Activated B cell treated with CpG ODN at 0.5 μM for 24 hours (primary cell): Measurements from ENCODE around the gene POR. TPM values are rescaled to one million over a fixed set of nuclear protein-coding genes. Genes with fewer than 3 reads are reported as not detected.

Experiments used
- ATAC-seq: fragments of 200-7000 bp; cut with Tn5 transposase; one replicate; pipeline ENCODE4 v1.10.0; 2021; ENCODE audit warnings: low read depth, mild to moderate bottlenecking, moderate library complexity
- CTCF ChIA-PET: fragments of 350-600 bp; sonication (Branson Sonifier 250); formaldehyde crosslinking; loops from one replicate; lab custom pipeline; 2021; ENCODE audit warnings: antibody characterized with exemption; lab: Charles Lee
- POLR2A ChIA-PET: fragments of 350-600 bp; sonication (Branson Sonifier 250); formaldehyde crosslinking; loops from one replicate; lab custom pipeline; 2021; ENCODE audit warnings: antibody characterized with exemption; lab: Charles Lee
- DNase-seq: peaks from one replicate; pipeline ENCODE4 v3.0.0; 2022
- H3K27ac Mint-ChIP-seq: one replicate; pipeline ENCODE4 v1.8.0; 2020; ENCODE audit warnings: mixed read lengths
- H3K27me3 Mint-ChIP-seq: one replicate; pipeline ENCODE4 v1.8.0; 2021; ENCODE audit warnings: mixed read lengths
- H3K36me3 Mint-ChIP-seq: one replicate; pipeline ENCODE4 v1.8.0; 2021; ENCODE audit warnings: low read depth, mixed read lengths
- H3K4me1 Mint-ChIP-seq: one replicate; pipeline ENCODE4 v1.8.0; 2021; ENCODE audit warnings: mixed read lengths
- H3K4me3 Mint-ChIP-seq: one replicate; pipeline ENCODE4 v1.8.0; 2020; ENCODE audit warnings: mild to moderate bottlenecking, mixed read lengths
- H3K9me3 Mint-ChIP-seq: one replicate; pipeline ENCODE4 v1.8.0; 2020; ENCODE audit warnings: mixed read lengths
- intact Hi-C: fragments of 100-400 bp; cut with micrococcal nuclease; formaldehyde crosslinking; loops from one replicate; pipeline ENCODE4 v1.15.1; 2024
- total RNA-seq: library from RNA; stranded (reverse); gene quantifications from 2 replicates; pipeline ENCODE4 v1.2.3, GENCODE V29; 2022
- TF ChIP-seq, protein P1 (sequence below): fragments of 200-600 bp; IDR thresholded peaks from one replicate; pipeline ENCODE4 v1.8.0; 2022; ENCODE audit warnings: antibody characterized with exemption, mild to moderate bottlenecking

The POR gene
- total RNA-seq, 1 donor from 2014 or later = 63.5 TPM

DNA sequence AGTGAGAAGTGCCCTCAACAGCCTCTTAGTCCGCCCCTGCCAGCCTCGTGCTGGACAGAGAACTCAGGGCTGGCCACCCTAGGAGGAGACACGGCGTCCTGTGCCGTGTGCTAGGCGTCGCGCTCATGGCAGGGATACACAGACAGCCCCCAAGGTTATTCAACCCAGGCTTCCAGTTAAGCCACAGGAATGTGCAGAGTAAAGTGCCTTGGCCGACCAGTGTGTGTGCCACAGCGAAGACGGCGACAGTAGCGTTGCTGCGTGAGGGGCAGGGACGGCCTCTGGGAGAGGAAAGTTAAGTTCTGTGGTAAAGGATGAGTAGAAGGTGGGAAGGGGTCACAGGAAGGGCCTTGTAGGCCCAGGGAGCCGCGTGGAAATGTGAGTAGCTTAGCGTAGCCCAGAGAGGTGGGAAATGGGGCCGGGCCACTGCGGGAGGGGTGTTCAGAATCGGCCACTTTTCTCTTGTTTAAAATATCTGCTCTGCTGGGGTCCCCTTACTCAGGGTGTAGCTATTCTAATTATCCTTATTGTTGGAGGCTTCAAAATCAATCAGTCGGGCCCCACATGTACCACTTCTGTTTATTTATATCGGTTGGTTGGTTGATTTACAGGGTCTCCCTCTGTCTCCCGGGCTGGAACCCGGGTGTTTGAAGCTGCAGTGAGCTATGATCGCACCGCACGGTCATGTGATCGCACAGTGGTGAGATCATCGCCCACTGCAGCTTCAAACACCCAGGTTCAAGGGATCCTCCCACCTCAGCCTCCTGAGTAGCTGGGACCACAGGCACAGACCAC, 54.9 kb downstream of the POR start:
- ATAC-seq = no peak
- no peak overlapping the region for H3K4me3 Mint-ChIP-seq

DNA sequence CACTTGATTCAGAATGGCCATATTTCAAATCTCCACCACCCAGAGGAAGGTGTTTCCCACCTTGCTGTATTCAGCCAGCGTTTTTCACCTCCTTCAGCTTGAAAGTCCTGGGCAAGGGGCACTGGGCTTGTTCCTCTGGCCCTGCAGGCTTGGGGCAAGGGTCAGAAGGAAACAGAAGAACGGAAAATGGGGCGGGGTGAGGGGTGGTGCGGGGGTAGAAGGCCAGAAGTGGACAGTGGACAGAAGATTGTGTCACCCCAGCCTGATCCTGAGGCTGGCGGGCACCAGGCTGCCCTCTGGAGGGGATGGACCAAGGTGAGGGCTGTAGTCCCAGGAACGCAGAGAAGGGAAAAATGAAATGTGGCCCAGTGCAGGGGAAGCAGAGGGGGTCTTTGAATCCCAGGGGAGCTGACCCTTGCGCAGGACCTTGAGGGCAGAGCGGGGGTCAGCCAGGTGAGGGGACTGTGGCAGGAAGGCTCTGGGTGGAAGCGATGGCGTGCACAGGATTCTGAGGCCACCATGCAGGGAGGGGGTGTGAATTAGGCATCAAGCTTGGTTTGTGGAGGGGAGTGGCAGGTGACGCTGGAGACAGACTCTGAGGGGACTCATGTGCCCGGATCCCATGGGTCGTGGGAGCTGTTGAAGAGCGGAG, 56.5 kb downstream of the POR start:
- Mint-ChIP-seq H3K4me1 (no peaks in the 10 kb centered on the region), H3K4me3 (no peak overlapping the region), H3K9me3 (no peaks in the 10 kb centered on the region), H3K27ac (no peak overlapping the region), H3K27me3 (no peaks in the 10 kb centered on the region), H3K36me3 (peaks cover 53% of the 10 kb centered on the region)
- ChIA-PET POLR2A (no interaction called here), CTCF (no interaction called here)
- DNase-seq (no peak), ATAC-seq (no peak)
- TF ChIP-seq, protein P1, sequence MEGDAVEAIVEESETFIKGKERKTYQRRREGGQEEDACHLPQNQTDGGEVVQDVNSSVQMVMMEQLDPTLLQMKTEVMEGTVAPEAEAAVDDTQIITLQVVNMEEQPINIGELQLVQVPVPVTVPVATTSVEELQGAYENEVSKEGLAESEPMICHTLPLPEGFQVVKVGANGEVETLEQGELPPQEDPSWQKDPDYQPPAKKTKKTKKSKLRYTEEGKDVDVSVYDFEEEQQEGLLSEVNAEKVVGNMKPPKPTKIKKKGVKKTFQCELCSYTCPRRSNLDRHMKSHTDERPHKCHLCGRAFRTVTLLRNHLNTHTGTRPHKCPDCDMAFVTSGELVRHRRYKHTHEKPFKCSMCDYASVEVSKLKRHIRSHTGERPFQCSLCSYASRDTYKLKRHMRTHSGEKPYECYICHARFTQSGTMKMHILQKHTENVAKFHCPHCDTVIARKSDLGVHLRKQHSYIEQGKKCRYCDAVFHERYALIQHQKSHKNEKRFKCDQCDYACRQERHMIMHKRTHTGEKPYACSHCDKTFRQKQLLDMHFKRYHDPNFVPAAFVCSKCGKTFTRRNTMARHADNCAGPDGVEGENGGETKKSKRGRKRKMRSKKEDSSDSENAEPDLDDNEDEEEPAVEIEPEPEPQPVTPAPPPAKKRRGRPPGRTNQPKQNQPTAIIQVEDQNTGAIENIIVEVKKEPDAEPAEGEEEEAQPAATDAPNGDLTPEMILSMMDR = no peak
- intact Hi-C loops = no loop called here

More for the DNA sequence above, 54.9 kb downstream of the POR start:
- POLR2A ChIA-PET = interaction anchor here (0.7 kb wide), 1 partner anchor 68 kb away, joined by 3 read pairs; no protein-coding TSS in a partner anchor
- H3K9me3 Mint-ChIP-seq = no peaks in the 10 kb centered on the region
- H3K27me3 Mint-ChIP-seq = no peaks in the 10 kb centered on the region
- CTCF ChIA-PET = no interaction called here
- no peak overlapping the region for H3K27ac Mint-ChIP-seq
- TF ChIP-seq, protein P1 = no peak
- DNase-seq = no peak
- no peaks in the 10 kb centered on the region for H3K4me1 Mint-ChIP-seq
- H3K36me3 Mint-ChIP-seq = peaks cover 65% of the 10 kb centered on the region
- intact Hi-C loops = no loop called here

DNA sequence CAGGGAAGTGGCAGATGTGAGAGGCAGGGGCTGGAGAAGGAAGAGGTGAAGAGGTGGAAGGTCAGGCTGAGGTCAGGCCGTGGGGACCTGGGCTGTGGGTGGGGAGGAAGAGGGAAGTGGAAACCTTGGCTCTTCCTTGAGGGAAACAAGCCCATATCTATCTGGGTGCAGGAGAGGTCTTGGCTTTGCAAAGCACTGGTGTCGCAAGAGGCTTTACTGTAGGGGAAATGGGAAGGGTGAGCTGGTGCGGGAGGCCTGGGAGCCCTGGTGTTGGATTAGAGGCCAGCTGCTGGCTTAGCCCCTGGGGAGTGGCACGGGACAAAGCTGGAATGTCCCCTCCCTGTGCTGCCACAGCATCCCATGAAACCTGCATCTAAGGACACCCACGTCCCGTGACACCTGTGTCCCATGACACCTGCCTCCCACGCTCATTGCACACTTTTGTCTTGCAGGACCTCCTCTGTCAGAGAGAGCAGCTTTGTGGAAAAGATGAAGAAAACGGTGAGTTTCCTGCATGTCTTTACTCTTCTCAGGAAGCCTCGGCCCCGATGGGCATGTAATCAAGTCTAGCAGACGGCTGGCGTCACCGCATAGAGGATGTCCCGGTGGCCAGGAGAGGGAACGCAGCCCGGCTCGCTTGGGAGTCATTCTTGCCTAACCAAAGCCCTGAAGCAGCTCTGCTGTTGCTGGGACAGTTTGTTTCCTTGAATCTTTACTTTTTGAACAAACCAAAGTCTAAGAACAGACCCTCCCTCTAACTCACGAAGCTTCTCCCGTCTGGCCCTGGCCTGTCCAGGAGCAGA, 57.2 kb downstream of the POR start:
- H3K9me3 Mint-ChIP-seq = no peaks in the 10 kb centered on the region
- no peak overlapping the region for H3K27ac Mint-ChIP-seq
- H3K4me3 Mint-ChIP-seq = no peak overlapping the region
- ATAC-seq (no peak), DNase-seq (no peak)
- intact Hi-C loops = no loop called here
- H3K36me3 Mint-ChIP-seq = peaks cover 50% of the 10 kb centered on the region
- POLR2A ChIA-PET = no interaction called here
- H3K4me1 Mint-ChIP-seq = no peaks in the 10 kb centered on the region
- CTCF ChIA-PET = no interaction called here
- TF ChIP-seq, protein P1 = no peak
- H3K27me3 Mint-ChIP-seq = no peaks in the 10 kb centered on the region

DNA sequence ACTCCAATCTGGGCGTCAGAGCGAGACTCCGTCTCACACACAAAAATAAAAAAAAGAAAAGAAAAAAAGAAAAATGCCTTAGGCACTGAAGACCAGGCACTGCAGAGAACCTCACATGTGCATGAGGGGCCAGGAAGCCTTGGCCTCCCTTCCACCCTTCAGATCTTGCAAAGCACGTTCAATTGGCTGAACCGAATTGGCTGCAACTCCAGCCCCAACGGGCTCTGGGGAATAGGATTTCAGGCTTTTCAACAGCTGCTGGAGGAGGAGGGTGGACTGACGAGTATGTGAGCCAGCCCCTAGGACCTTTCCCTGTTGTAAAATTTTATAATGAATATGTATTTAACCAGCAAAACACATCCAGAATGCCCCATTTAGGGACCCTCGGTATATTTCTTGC, 62.8 kb downstream of the POR start:
- intact Hi-C loops = no loop called here
- Mint-ChIP-seq H3K36me3 (peaks cover 51% of the 10 kb centered on the region), H3K9me3 (no peaks in the 10 kb centered on the region), H3K27me3 (no peaks in the 10 kb centered on the region), H3K4me3 (no peak overlapping the region), H3K4me1 (no peaks in the 10 kb centered on the region), H3K27ac (no peak overlapping the region)
- POLR2A ChIA-PET = interaction anchor here (2.4 kb wide), 1 partner anchor 42 kb away, joined by 9 read pairs; no protein-coding TSS in a partner anchor
- TF ChIP-seq, protein P1 = no peak
- ATAC-seq = no peak
- CTCF ChIA-PET = no interaction called here
- DNase-seq = no peak
